ENCODE results near the gene NRCAM.

The NRCAM gene

DNA sequence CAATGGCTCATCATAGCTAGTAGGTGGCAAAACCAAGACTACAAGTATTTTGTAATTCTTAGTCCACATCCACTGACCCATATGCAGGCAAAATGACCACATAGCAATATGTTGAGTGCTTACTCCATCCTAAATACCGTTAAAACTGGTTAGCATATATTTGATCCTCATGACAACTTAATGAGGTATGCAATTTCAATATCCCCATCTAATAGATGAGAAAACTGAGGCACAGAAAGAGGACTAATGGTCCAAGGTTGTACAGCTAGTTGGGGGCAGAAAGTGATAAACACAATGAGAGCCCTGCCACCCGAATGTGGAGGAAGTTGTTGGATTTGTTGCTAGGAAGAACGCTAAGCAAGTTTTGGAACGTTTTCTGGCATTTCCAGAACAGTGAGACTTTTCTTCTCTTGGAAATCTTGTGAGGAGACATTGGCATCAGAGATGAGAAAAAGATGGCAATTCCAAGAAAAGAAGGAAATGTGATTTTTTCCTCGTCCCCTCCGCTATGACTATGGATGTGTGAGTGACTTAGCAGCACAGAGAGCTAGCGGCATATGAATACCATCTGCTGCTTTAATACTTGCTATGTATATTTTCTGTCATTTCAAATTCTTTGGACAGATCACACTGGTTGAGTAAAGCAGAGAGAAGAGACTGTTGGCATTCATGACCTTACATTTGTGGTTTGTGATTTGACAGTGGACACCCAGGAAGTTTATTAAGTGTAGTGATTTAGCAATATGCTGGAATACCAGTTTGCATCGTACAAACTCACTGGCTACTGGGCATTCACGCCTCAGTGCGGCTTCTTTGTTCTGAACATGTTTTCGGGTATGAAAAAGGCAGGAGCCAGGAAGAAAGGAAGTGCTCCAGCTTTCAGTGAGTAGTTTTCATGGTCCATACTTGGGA is 51.5 kb downstream of the NRCAM start:
- H3K9ac ChIP-seq (ENCODE audit: low read length) = no peak overlapping the region
- no peaks in the 10 kb centered on the region for H3K79me2 ChIP-seq (ENCODE audit: insufficient read depth, low read length)

DNA sequence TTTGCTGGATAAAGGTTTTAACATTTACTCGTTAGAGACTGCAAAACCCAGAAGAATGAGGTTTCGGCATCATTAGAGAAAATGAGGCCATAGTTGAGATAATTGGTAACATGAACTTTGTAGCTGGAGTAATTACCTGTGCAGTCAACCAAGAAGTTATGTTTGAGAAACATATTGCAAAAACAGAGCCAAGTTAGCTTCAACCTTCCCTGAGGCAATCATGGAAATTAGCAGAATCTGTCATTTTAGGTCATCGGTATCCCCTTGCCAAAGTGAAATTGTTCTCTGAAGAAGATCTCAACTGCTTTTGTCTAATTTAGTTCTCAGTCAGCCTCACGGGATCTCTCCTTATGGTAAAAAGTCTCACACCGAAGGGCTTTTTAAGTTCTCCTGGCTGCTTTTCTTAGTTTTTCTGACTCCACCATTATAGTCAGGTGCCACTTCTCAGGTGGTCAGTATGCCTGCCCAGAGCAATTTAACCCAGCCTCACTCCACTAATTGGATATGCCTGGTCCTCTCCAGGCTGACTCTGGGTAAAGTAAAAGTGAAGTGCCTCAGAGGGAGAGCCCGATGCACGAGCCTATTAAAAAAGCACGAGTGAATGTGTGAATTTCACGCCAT is 52.5 kb downstream of the NRCAM start:
- Histone ChIP-seq H3K9me2 (replicated peaks; ENCODE audit: insufficient read depth, low read length) (no peaks in the 10 kb centered on the region), H3K27ac (ENCODE audit: low read depth, low read length) (no peak overlapping the region), H3K9me3 (ENCODE audit: insufficient read depth, low read length) (no peaks in the 10 kb centered on the region), H3F3A (ENCODE audit: insufficient read depth) (no peaks in the 10 kb centered on the region), H2AFZ (ENCODE audit: low read depth, low read length, severe bottlenecking) (no peak overlapping the region), H3K9ac (ENCODE audit: low read length) (no peak overlapping the region), H3K4me2 (ENCODE audit: low read depth, low read length, poor library complexity, severe bottlenecking) (no peak overlapping the region), H4K20me1 (ENCODE audit: low read depth, low read length) (no peaks in the 10 kb centered on the region), H3K79me2 (ENCODE audit: insufficient read depth, low read length) (no peaks in the 10 kb centered on the region), H3K36me3 (ENCODE audit: low read length) (no peaks in the 10 kb centered on the region), H3K27me3 (ENCODE audit: low read length) (no peaks in the 10 kb centered on the region), H3K4me3 (ENCODE audit: insufficient read depth, low read length, poor library complexity, severe bottlenecking) (no peak overlapping the region)
- TF ChIP-seq, protein P1, sequence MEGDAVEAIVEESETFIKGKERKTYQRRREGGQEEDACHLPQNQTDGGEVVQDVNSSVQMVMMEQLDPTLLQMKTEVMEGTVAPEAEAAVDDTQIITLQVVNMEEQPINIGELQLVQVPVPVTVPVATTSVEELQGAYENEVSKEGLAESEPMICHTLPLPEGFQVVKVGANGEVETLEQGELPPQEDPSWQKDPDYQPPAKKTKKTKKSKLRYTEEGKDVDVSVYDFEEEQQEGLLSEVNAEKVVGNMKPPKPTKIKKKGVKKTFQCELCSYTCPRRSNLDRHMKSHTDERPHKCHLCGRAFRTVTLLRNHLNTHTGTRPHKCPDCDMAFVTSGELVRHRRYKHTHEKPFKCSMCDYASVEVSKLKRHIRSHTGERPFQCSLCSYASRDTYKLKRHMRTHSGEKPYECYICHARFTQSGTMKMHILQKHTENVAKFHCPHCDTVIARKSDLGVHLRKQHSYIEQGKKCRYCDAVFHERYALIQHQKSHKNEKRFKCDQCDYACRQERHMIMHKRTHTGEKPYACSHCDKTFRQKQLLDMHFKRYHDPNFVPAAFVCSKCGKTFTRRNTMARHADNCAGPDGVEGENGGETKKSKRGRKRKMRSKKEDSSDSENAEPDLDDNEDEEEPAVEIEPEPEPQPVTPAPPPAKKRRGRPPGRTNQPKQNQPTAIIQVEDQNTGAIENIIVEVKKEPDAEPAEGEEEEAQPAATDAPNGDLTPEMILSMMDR (IDR thresholded peaks at IDR 0.05; ENCODE audit: insufficient read depth, low read length, poor library complexity, severe bottlenecking) = no peak
- TF ChIP-seq EZH2phosphoT487 (conservative IDR thresholded peaks at IDR 0.05; ENCODE audit: low read length) = no peak

More for the DNA sequence above, 51.5 kb downstream of the NRCAM start:
- Histone ChIP-seq H3K4me2 (ENCODE audit: low read depth, low read length, poor library complexity, severe bottlenecking) (no peak overlapping the region), H3K36me3 (ENCODE audit: low read length) (no peaks in the 10 kb centered on the region), H2AFZ (ENCODE audit: low read depth, low read length, severe bottlenecking) (no peak overlapping the region), H3F3A (ENCODE audit: insufficient read depth) (no peaks in the 10 kb centered on the region), H3K27me3 (ENCODE audit: low read length) (no peaks in the 10 kb centered on the region), H3K9me2 (replicated peaks; ENCODE audit: insufficient read depth, low read length) (no peaks in the 10 kb centered on the region), H3K27ac (ENCODE audit: low read depth, low read length) (no peak overlapping the region), H4K20me1 (ENCODE audit: low read depth, low read length) (no peaks in the 10 kb centered on the region), H3K9me3 (ENCODE audit: insufficient read depth, low read length) (no peaks in the 10 kb centered on the region), H3K4me3 (ENCODE audit: insufficient read depth, low read length, poor library complexity, severe bottlenecking) (no peak overlapping the region)
- TF ChIP-seq, protein P1 (IDR thresholded peaks at IDR 0.05; ENCODE audit: insufficient read depth, low read length, poor library complexity, severe bottlenecking) = no peak
- TF ChIP-seq EZH2phosphoT487 (conservative IDR thresholded peaks at IDR 0.05; ENCODE audit: low read length) = no peak

DNA sequence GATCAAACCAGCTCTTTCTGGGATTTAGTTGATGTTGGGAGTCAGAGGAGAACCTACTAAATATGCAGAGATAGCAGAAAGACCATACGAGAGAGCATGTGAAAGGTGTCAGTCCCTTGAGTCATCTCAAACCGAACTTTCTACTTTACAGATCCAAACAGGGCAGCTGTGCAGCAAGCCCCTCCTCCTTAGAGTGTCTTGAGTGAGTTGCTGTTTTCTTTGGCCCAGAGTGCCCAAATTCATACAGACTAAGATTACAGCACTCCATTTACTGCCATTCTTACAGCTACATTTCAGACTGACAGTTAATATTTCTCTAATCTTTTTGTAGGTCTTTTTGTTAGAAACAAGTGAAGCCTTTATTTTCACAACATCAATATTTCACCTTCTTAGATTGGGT is 53.4 kb downstream of the NRCAM start:
- Histone ChIP-seq H3K27me3 (ENCODE audit: low read length) (no peaks in the 10 kb centered on the region), H3K9me3 (ENCODE audit: insufficient read depth, low read length) (no peaks in the 10 kb centered on the region), H3K27ac (ENCODE audit: low read depth, low read length) (no peak overlapping the region), H2AFZ (ENCODE audit: low read depth, low read length, severe bottlenecking) (no peak overlapping the region), H3K79me2 (ENCODE audit: insufficient read depth, low read length) (no peaks in the 10 kb centered on the region), H4K20me1 (ENCODE audit: low read depth, low read length) (no peaks in the 10 kb centered on the region), H3K4me3 (ENCODE audit: insufficient read depth, low read length, poor library complexity, severe bottlenecking) (no peak overlapping the region), H3K36me3 (ENCODE audit: low read length) (no peaks in the 10 kb centered on the region), H3K9ac (ENCODE audit: low read length) (no peak overlapping the region), H3K4me2 (ENCODE audit: low read depth, low read length, poor library complexity, severe bottlenecking) (no peak overlapping the region), H3F3A (ENCODE audit: insufficient read depth) (no peaks in the 10 kb centered on the region), H3K9me2 (replicated peaks; ENCODE audit: insufficient read depth, low read length) (no peaks in the 10 kb centered on the region)
- no peak for TF ChIP-seq EZH2phosphoT487 (conservative IDR thresholded peaks at IDR 0.05; ENCODE audit: low read length)
- TF ChIP-seq, protein P1 (IDR thresholded peaks at IDR 0.05; ENCODE audit: insufficient read depth, low read length, poor library complexity, severe bottlenecking) = no peak

All from SU-DHL-6 (cell line).